GM12878 (cell line): ENCODE data around the gene DHX57. TPM values are rescaled to one million over a fixed set of nuclear protein-coding genes. Genes with fewer than 3 reads are reported as not detected.

ENCODE experiments used
- ATAC-seq: fragments of 200-7000 bp; cut with Tn5 transposase; 3 replicates; pipeline ENCODE4 v1.9.1; 2020; ENCODE audit warnings: mild to moderate bottlenecking, moderate library complexity
- BruUV-seq: library from RNA; stranded (reverse); fragments of 400-500 nt; replicated peaks from 2 replicates; lab custom pipeline; 2021; lab: Mats Ljungman, UMichigan
- CTCF ChIA-PET: fragments of 300-600 bp; sonication (Branson Sonifier 250); formaldehyde crosslinking; extraction: SDS; loops from one replicate; lab custom pipeline; 2021; ENCODE audit warnings: inconsistent platforms; lab: Yijun Ruan, JAX
- POLR2A ChIA-PET: fragments of 350-600 bp; formaldehyde crosslinking; extraction: SDS; loops from one replicate; lab custom pipeline; 2021; ENCODE audit warnings: inconsistent platforms; lab: Charles Lee
- RAD21 ChIA-PET: fragments of 300-600 bp; sonication (Branson Sonifier 250); formaldehyde crosslinking; loops from one replicate; lab custom pipeline; 2023; ENCODE audit warnings: antibody characterized with exemption; ENCODE audit not compliant: unreplicated experiment; lab: Charles Lee
- SMC1A ChIA-PET: fragments of 300-600 bp; sonication (Branson Sonifier 250); formaldehyde crosslinking; loops from one replicate; lab custom pipeline; 2023; ENCODE audit not compliant: unreplicated experiment, uncharacterized antibody; lab: Charles Lee
- DNase-seq: peaks from one replicate; pipeline ENCODE4 v3.0.0-alpha.2; 2011; ENCODE audit warnings: low read depth, low spot score
- FAIRE-seq: peaks from 3 replicates; lab custom pipeline; 2011; peaks lifted over from hg19 to GRCh38; lab: Jason Lieb, UNC
- H2AFZ ChIP-seq: 2 replicates; pipeline ENCODE4 v1.6.0; 2011; ENCODE audit warnings: low read depth, low read length, control low read depth; ENCODE audit not compliant: control insufficient read depth
- H3K27ac ChIP-seq: 2 replicates; pipeline ENCODE4 v1.5.1; 2011; ENCODE audit warnings: control low read depth; ENCODE audit not compliant: control insufficient read depth, insufficient read depth
- H3K27me3 ChIP-seq, 2 experiments: replicated peaks in 1 of 2; 2 replicates each; pipeline versions ENCODE4 v1.6.0 to v1.6.1; 2011; ENCODE audit warnings: low read length in 1 of 2; ENCODE audit not compliant: control insufficient read depth in 2 of 2, insufficient read depth in 2 of 2
- H3K36me3 ChIP-seq, 2 experiments: 2 replicates each; pipeline ENCODE4 v1.5.1; 2011; ENCODE audit warnings: low read length in 1 of 2; ENCODE audit not compliant: control insufficient read depth in 2 of 2, insufficient read depth in 2 of 2
- H3K4me1 ChIP-seq: 2 replicates; pipeline ENCODE4 v1.6.1; 2011; ENCODE audit warnings: mild to moderate bottlenecking, low read length, moderate library complexity, mixed read lengths; ENCODE audit not compliant: control insufficient read depth, insufficient read depth
- H3K4me2 ChIP-seq: 2 replicates; pipeline ENCODE4 v1.6.0; 2011; ENCODE audit warnings: control low read depth; ENCODE audit not compliant: control insufficient read depth, insufficient read depth
- H3K4me3 ChIP-seq: fragments of 200-600 bp; sonication (generic); 2 replicates; pipeline ENCODE4 v1.5.1; 2016
- H3K79me2 ChIP-seq: 2 replicates; pipeline ENCODE4 v1.6.0; 2011; ENCODE audit warnings: low read length; ENCODE audit not compliant: control insufficient read depth, insufficient read depth
- H3K9ac ChIP-seq: 2 replicates; pipeline ENCODE4 v1.8.0; 2011; ENCODE audit warnings: low read length, control low read depth, mixed read lengths; ENCODE audit not compliant: control insufficient read depth, insufficient read depth
- H3K9me3 ChIP-seq: replicated peaks from 3 replicates; pipeline ENCODE4 v1.5.1; 2011; ENCODE audit warnings: mild to moderate bottlenecking, low read length; ENCODE audit not compliant: control insufficient read depth, insufficient read depth
- H4K20me1 ChIP-seq: 2 replicates; pipeline ENCODE4 v1.6.0; 2011; ENCODE audit not compliant: control insufficient read depth, insufficient read depth
- CREB1 ChIP-seq: IDR thresholded peaks from 2 replicates; pipeline ENCODE4 v1.6.1; 2012; ENCODE audit warnings: low read depth, mild to moderate bottlenecking, inconsistent platforms
- CREM ChIP-seq: IDR thresholded peaks from 2 replicates; pipeline ENCODE4 v1.6.1; 2014; ENCODE audit warnings: antibody characterized with exemption, low read depth
- DPF2 ChIP-seq: fragments of 450-650 bp; IDR thresholded peaks from 2 replicates; pipeline ENCODE4 v1.6.1; 2017; ENCODE audit warnings: mild to moderate bottlenecking
- ESRRA ChIP-seq: IDR thresholded peaks from 2 replicates; pipeline ENCODE4 v1.6.1; 2012; ENCODE audit warnings: mild to moderate bottlenecking, low read length, improper control_type of control experiment
- FOXK2 ChIP-seq: fragments of 450-650 bp; IDR thresholded peaks from 2 replicates; pipeline ENCODE4 v1.6.1; 2017; ENCODE audit warnings: mild to moderate bottlenecking, moderate library complexity
- GABPA ChIP-seq: IDR thresholded peaks from 2 replicates; pipeline ENCODE4 v1.6.1; 2014; ENCODE audit warnings: antibody characterized with exemption, low read depth, mild to moderate bottlenecking, inconsistent platforms
- NFYA ChIP-seq: IDR thresholded peaks from 2 replicates; pipeline ENCODE4 v1.6.1; 2011; ENCODE audit warnings: low read depth, mild to moderate bottlenecking, low read length, improper control_type of control experiment, borderline replicate concordance
- SRF ChIP-seq, 2 experiments: IDR thresholded peaks; 2 replicates each; pipeline ENCODE4 v1.6.1; 2011; ENCODE audit warnings: low read depth in 2 of 2, low read length in 2 of 2, mild to moderate bottlenecking in 1 of 2, moderate library complexity in 1 of 2
- YBX1 ChIP-seq: fragments of 450-650 bp; IDR thresholded peaks from 2 replicates; pipeline ENCODE4 v1.6.1; 2016; ENCODE audit warnings: antibody characterized with exemption
- ZNF687 ChIP-seq: fragments of 450-650 bp; IDR thresholded peaks from 2 replicates; pipeline ENCODE4 v1.6.1; 2017; ENCODE audit warnings: mild to moderate bottlenecking, moderate library complexity
- WGBS: methylation state at CpG from one replicate; pipeline ENCODE4 v1.1.6; 2016; ENCODE audit warnings: low lambda C conversion rate; ENCODE audit not compliant: insufficient replicate concordance, insufficient coverage; ENCODE audit errors: missing lambda C conversion rate; 5-methylcytosine and 5-hydroxymethylcytosine counted together
- in situ Hi-C: fragments of 300-500 bp; cut with MboI; formaldehyde crosslinking; loops from 9 replicates; pipeline ENCODE4 v1.14.3; 2018; ENCODE audit warnings: mixed read lengths
- intact Hi-C: fragments of 100-400 bp; cut with micrococcal nuclease; formaldehyde crosslinking; loops from one replicate; pipeline ENCODE4 v1.14.2; 2022; ENCODE audit not compliant: unreplicated experiment
- polyA plus RNA-seq, 11 experiments: library from polyadenylated mRNA; depleted of rRNA in 4 of 11; unstranded in 6 of 11; stranded (reverse) in 5 of 11; fragments of >200 nt; fragmentation: Nextera tagmentation in 4 of 11; fragmentation: Illumina TruSeq in 1 of 11; extraction: Ambion mirVana in 4 of 11; extraction: Trizol in 1 of 11; gene quantifications; 1 replicate in 1 of 11; 2 replicates in 10 of 11; pipeline versions ENCODE4 v1.2.1 to v1.2.3, GENCODE V29; 2011 to 2016; ENCODE audit warnings: inconsistent platforms in 2 of 11, missing spikeins in 2 of 11, low read depth in 1 of 11
- total RNA-seq, 4 experiments: library from RNA; depleted of rRNA in 3 of 4; stranded (reverse); fragments of >200 nt in 3 of 4; fragmentation: Illumina TruSeq in 1 of 4; extraction: Trizol in 1 of 4; gene quantifications; 2 replicates each; pipeline versions ENCODE4 v1.2.1 to v1.2.3, GENCODE V29; 2013 to 2021

Gene DHX57
- total and polyA plus RNA-seq, 10 of the 15 experiments (the other 5 are each of a cell fraction or from before 2014, with no cell fraction given): 6.5 to 18.0 (median 15.8) TPM

- Histone ChIP-seq H3K4me1 (no peaks in the 10 kb centered on the region), H3K9me3 (no peaks in the 10 kb centered on the region), H3K27ac (no peak overlapping the region), H3K4me2 (no peak overlapping the region), H4K20me1 (no peaks in the 10 kb centered on the region), H3K27me3 (no peaks in the 10 kb centered on the region), H2AFZ (no peak overlapping the region), H3K79me2 (no peaks in the 10 kb centered on the region), H3K36me3 (no peaks in the 10 kb centered on the region), H3K4me3 (no peak overlapping the region), H3K9ac (no peak overlapping the region)
- in situ Hi-C loops (no loop called here), intact Hi-C loops (no loop called here)
- ChIA-PET SMC1A (interaction anchor here (1.8 kb wide), 1 partner anchor 12 kb away, joined by 5 read pairs; the partner anchor contains the start of gene SRSF7), POLR2A (no interaction called here), RAD21 (no interaction called here), CTCF (interaction anchor here (0.6 kb wide), 1 partner anchor 31 kb away, joined by 3 read pairs; no protein-coding TSS in a partner anchor)
- FAIRE-seq: no peak
- WGBS: 89% methylated on average over 4 of the region's 4 CpGs
- no TSS peak for BruUV-seq
- TF ChIP-seq SRF (IDR thresholded peaks at IDR 0.05; ENCODE audit: low read depth in 2 of 2, low read length in 2 of 2): no peak
- no peak for ATAC-seq
- no peak for DNase-seq
Measured at GRCh38 chr2:38763728-38764127, 112.0 kb downstream of the DHX57 start.

GRCh38 chr2:38763228-38763627, 112.5 kb downstream of the DHX57 start:
- POLR2A ChIA-PET: interaction anchor here (0.5 kb wide), 1 partner anchor 223 kb away, joined by 3 read pairs; no protein-coding TSS in a partner anchor
- CTCF ChIA-PET: interaction anchor here (0.6 kb wide), 2 partner anchors 15 to 31 kb away, joined by 3 read pairs; no protein-coding TSS in a partner anchor
- Histone ChIP-seq H3K36me3 (no peaks in the 10 kb centered on the region), H3K9ac (no peak overlapping the region), H3K79me2 (no peaks in the 10 kb centered on the region), H4K20me1 (no peaks in the 10 kb centered on the region)
- in situ Hi-C loops: no loop called here
- SMC1A ChIA-PET: interaction anchor here (1.8 kb wide), 1 partner anchor 11 kb away, joined by 5 read pairs; the partner anchor contains the start of gene SRSF7
- no peak for TF ChIP-seq NFYA
- TF ChIP-seq FOXK2: no peak
- 0 out of 2 replicates have a peak, but pooled peaks have one; percentile 19 for TF ChIP-seq GABPA
- TF ChIP-seq CREB1: peak; percentile 54
- no peak for TF ChIP-seq YBX1
- TF ChIP-seq CREM: 0 out of 2 replicates have a peak, but pooled peaks have one; percentile 22
- TF ChIP-seq ZNF687: no peak
- TF ChIP-seq DPF2: no peak
- no peak for TF ChIP-seq ESRRA
- TF ChIP-seq, all 136 proteins: peak for 3
- Histone ChIP-seq H3K4me1 (no peaks in the 10 kb centered on the region), H3K27me3 (no peaks in the 10 kb centered on the region), H3K4me3 (no peak overlapping the region), H3K27ac (no peak overlapping the region), H2AFZ (no peak overlapping the region), H3K9me3 (no peaks in the 10 kb centered on the region), H3K4me2 (no peak overlapping the region)
- no TSS peak for BruUV-seq
- RAD21 ChIA-PET: no interaction called here
- peak; percentile 71 for ATAC-seq
- WGBS: 6% methylated on average over 2 of the region's 2 CpGs
- intact Hi-C loops: no loop called here
- no peak for DNase-seq
- FAIRE-seq: no peak
